ENCODE measurements around the gene TAF5L. TPM values are rescaled to one million over a fixed set of nuclear protein-coding genes. Genes with fewer than 3 reads are reported as not detected.

TAF5L gene
- total RNA-seq, 1 experiment from 2014 or later: 37.6 TPM

- TF ChIP-seq CTCF (IDR thresholded peaks at IDR 0.05; ENCODE audit: unreplicated experiment): no peak
- Mint-ChIP-seq H3K36me3 (ENCODE audit: insufficient read depth, unreplicated experiment) (no peaks in the 10 kb centered on the region), H3K27ac (ENCODE audit: low read depth, unreplicated experiment) (no peak overlapping the region), H3K4me1 (ENCODE audit: insufficient read depth, unreplicated experiment) (no peaks in the 10 kb centered on the region), H3K9me3 (ENCODE audit: unreplicated experiment) (no peaks in the 10 kb centered on the region), H3K27me3 (ENCODE audit: insufficient read depth, unreplicated experiment) (no peaks in the 10 kb centered on the region), H3K4me3 (ENCODE audit: unreplicated experiment) (no peak overlapping the region)
- ChIA-PET POLR2A (interaction anchor here (1.2 to 1.5 kb wide), 2 partner anchors 7 to 8 kb away, joined by 3 read pairs; no protein-coding TSS in a partner anchor), CTCF (interaction anchor here (1.0 to 1.5 kb wide), 2 partner anchors 8 to 12 kb away, joined by 4 read pairs; partner anchors contain the start of gene ABCB10)
- BruUV-seq (replicated peaks): no TSS peak
- DNase-seq (ENCODE audit: unreplicated experiment): no peak
- intact Hi-C loops (cut with micrococcal nuclease): loop anchor here (10.0 kb wide), 1 partner anchor 514 kb away; no protein-coding TSS in a partner anchor
Observed at GRCh38 chr1:229570891-229571516, 54.9 kb downstream of the TAF5L start.

GRCh38 chr1:229570305-229570704 is 55.6 kb downstream of the TAF5L start:
- BruUV-seq (replicated peaks): no TSS peak
- POLR2A ChIA-PET: interaction anchor here (0.6 to 1.5 kb wide), 2 partner anchors 9 to 1584 kb away, joined by 3 read pairs; no protein-coding TSS in a partner anchor
- Mint-ChIP-seq H3K27me3 (ENCODE audit: insufficient read depth, unreplicated experiment) (no peaks in the 10 kb centered on the region), H3K27ac (ENCODE audit: low read depth, unreplicated experiment) (no peak overlapping the region), H3K9me3 (ENCODE audit: unreplicated experiment) (no peaks in the 10 kb centered on the region), H3K4me3 (ENCODE audit: unreplicated experiment) (no peak overlapping the region), H3K36me3 (ENCODE audit: insufficient read depth, unreplicated experiment) (no peaks in the 10 kb centered on the region), H3K4me1 (ENCODE audit: insufficient read depth, unreplicated experiment) (no peaks in the 10 kb centered on the region)
- TF ChIP-seq CTCF (IDR thresholded peaks at IDR 0.05; ENCODE audit: unreplicated experiment): no peak
- no peak for DNase-seq (ENCODE audit: unreplicated experiment)
- CTCF ChIA-PET: interaction anchor here (0.6 to 1.5 kb wide), 3 partner anchors 9 to 50 kb away, joined by 3 to 4 read pairs (median 4); partner anchors contain the start of gene ABCB10
- intact Hi-C loops (cut with micrococcal nuclease): loop anchor here (10.0 kb wide), 1 partner anchor 514 kb away; no protein-coding TSS in a partner anchor

GRCh38 chr1:229567109-229567868 is 58.6 kb downstream of the TAF5L start:
- no peaks in the 10 kb centered on the region for H3K9me3 Mint-ChIP-seq (ENCODE audit: unreplicated experiment)

More at GRCh38 chr1:229567109-229567868, 58.6 kb downstream of the TAF5L start:
- DNase-seq (ENCODE audit: unreplicated experiment): no peak
- Mint-ChIP-seq H3K27me3 (ENCODE audit: insufficient read depth, unreplicated experiment) (no peaks in the 10 kb centered on the region), H3K4me3 (ENCODE audit: unreplicated experiment) (no peak overlapping the region), H3K27ac (ENCODE audit: low read depth, unreplicated experiment) (no peak overlapping the region), H3K4me1 (ENCODE audit: insufficient read depth, unreplicated experiment) (no peaks in the 10 kb centered on the region), H3K36me3 (ENCODE audit: insufficient read depth, unreplicated experiment) (no peaks in the 10 kb centered on the region)
- POLR2A ChIA-PET: no interaction called here
- intact Hi-C loops (cut with micrococcal nuclease): no loop called here
- TF ChIP-seq CTCF (IDR thresholded peaks at IDR 0.05; ENCODE audit: unreplicated experiment): no peak
- CTCF ChIA-PET: interaction anchor here (0.6 kb wide), 1 partner anchor 8 kb away, joined by 3 read pairs; no protein-coding TSS in a partner anchor
- BruUV-seq (replicated peaks): no TSS peak

Measured in MCF 10A (cell line).